T-helper 9 cell (primary cell): ENCODE data around the gene OR51B2.

Experiments
- DNase-seq: peaks from one replicate; pipeline ENCODE4 v3.0.0-alpha.2; 2020

Gene OR51B2

GRCh38 chr11:5281596-5281995 lies 42.5 kb downstream of the OR51B2 start:
- no peak for DNase-seq

- DNase-seq: no peak
Measured at GRCh38 chr11:5280582-5281102, 43.5 kb downstream of the OR51B2 start.

- DNase-seq: no peak
Measured at GRCh38 chr11:5279471-5280090, 44.5 kb downstream of the OR51B2 start.

- DNase-seq: no peak
Measured at GRCh38 chr11:5277807-5278382, 46.2 kb downstream of the OR51B2 start.

- DNase-seq: no peak
Measured at GRCh38 chr11:5276697-5277096, 47.4 kb downstream of the OR51B2 start.

GRCh38 chr11:5275369-5276110 lies 48.6 kb downstream of the OR51B2 start:
- DNase-seq: no peak

- no peak for DNase-seq
Measured at GRCh38 chr11:5274395-5274794, 49.7 kb downstream of the OR51B2 start.
